Measurements from ENCODE around the gene WDR93.

GRCh38 chr15:89654301-89654761 is 36.3 kb upstream of the WDR93 start:
- TF ChIP-seq POLR2A (IDR thresholded peaks at IDR 0.05): no peak
- TF ChIP-seq, protein P1, sequence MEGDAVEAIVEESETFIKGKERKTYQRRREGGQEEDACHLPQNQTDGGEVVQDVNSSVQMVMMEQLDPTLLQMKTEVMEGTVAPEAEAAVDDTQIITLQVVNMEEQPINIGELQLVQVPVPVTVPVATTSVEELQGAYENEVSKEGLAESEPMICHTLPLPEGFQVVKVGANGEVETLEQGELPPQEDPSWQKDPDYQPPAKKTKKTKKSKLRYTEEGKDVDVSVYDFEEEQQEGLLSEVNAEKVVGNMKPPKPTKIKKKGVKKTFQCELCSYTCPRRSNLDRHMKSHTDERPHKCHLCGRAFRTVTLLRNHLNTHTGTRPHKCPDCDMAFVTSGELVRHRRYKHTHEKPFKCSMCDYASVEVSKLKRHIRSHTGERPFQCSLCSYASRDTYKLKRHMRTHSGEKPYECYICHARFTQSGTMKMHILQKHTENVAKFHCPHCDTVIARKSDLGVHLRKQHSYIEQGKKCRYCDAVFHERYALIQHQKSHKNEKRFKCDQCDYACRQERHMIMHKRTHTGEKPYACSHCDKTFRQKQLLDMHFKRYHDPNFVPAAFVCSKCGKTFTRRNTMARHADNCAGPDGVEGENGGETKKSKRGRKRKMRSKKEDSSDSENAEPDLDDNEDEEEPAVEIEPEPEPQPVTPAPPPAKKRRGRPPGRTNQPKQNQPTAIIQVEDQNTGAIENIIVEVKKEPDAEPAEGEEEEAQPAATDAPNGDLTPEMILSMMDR (IDR thresholded peaks at IDR 0.05): no peak
